Measurements from ENCODE around the gene KIF19.

Gene KIF19

GRCh38 chr17:74303305-74303704 is 22.7 kb upstream of the KIF19 start:
- no peak for DNase-seq (ENCODE audit: low read depth in 2 of 2)

GRCh38 chr17:74304184-74304583 is 21.8 kb upstream of the KIF19 start:
- no peak for DNase-seq (ENCODE audit: low read depth in 2 of 2)

GRCh38 chr17:74305865-74306654 is 20.0 kb upstream of the KIF19 start:
- no peak for DNase-seq (ENCODE audit: low read depth in 2 of 2)

- DNase-seq (ENCODE audit: low read depth in 2 of 2), result no peak
Measured at GRCh38 chr17:74307984-74308773, 17.8 kb upstream of the KIF19 start.

- DNase-seq (ENCODE audit: low read depth in 2 of 2), result no peak
Measured at GRCh38 chr17:74309902-74310301, 16.1 kb upstream of the KIF19 start.

- DNase-seq (ENCODE audit: low read depth in 2 of 2), result no peak
Measured at GRCh38 chr17:74314877-74315276, 11.1 kb upstream of the KIF19 start.

- no peak for DNase-seq (ENCODE audit: low read depth in 2 of 2)
Measured at GRCh38 chr17:74316220-74316619, 9.8 kb upstream of the KIF19 start.

- no peak for DNase-seq (ENCODE audit: low read depth in 2 of 2)
Measured at GRCh38 chr17:74317071-74317470, 9.0 kb upstream of the KIF19 start.

GRCh38 chr17:74318391-74318790 is 7.6 kb upstream of the KIF19 start:
- no peak for DNase-seq (ENCODE audit: low read depth in 2 of 2)

- DNase-seq (ENCODE audit: low read depth in 2 of 2), result no peak
Measured at GRCh38 chr17:74324521-74324920, 1.5 kb upstream of the KIF19 start.

- DNase-seq (ENCODE audit: low read depth in 2 of 2), result no peak
Measured at GRCh38 chr17:74325376-74325742, 667 bp upstream of the KIF19 start.

- DNase-seq (ENCODE audit: low read depth in 2 of 2), result no peak
Measured at GRCh38 chr17:74326506-74326905, 480 bp downstream of the KIF19 start.

GRCh38 chr17:74328487-74328886 is 2.5 kb downstream of the KIF19 start:
- DNase-seq (ENCODE audit: low read depth in 2 of 2), result no peak

GRCh38 chr17:74329378-74329777 is 3.4 kb downstream of the KIF19 start:
- no peak for DNase-seq (ENCODE audit: low read depth in 2 of 2)

GRCh38 chr17:74330446-74330845 is 4.4 kb downstream of the KIF19 start:
- DNase-seq (ENCODE audit: low read depth in 2 of 2), result no peak

GRCh38 chr17:74332017-74332650 is 6.1 kb downstream of the KIF19 start:
- DNase-seq (ENCODE audit: low read depth in 2 of 2), result no peak

GRCh38 chr17:74332763-74333283 is 6.8 kb downstream of the KIF19 start:
- no peak for DNase-seq (ENCODE audit: low read depth in 2 of 2)

GRCh38 chr17:74334393-74335039 is 8.5 kb downstream of the KIF19 start:
- no peak for DNase-seq (ENCODE audit: low read depth in 2 of 2)

- no peak for DNase-seq (ENCODE audit: low read depth in 2 of 2)
Measured at GRCh38 chr17:74335529-74336062, 9.6 kb downstream of the KIF19 start.

GRCh38 chr17:74336307-74336706 is 10.3 kb downstream of the KIF19 start:
- DNase-seq (ENCODE audit: low read depth in 2 of 2), result no peak

- no peak for DNase-seq (ENCODE audit: low read depth in 2 of 2)
Measured at GRCh38 chr17:74337834-74338500, 11.9 kb downstream of the KIF19 start.
